Measurements from ENCODE around the gene ZNF628.
A peak's percentile ranks its signal among the peaks of the same experiment; 100 is the strongest.

The ZNF628 gene

GRCh38 chr19:55502197-55502952 is 26.0 kb downstream of the ZNF628 start:
- no peak for DNase-seq

- DNase-seq, result no peak
These were observed 26.7 kb downstream of the ZNF628 start for GRCh38 chr19:55503157-55503501.

- peak; percentile 77 for DNase-seq
These were observed 27.3 kb downstream of the ZNF628 start for GRCh38 chr19:55503502-55504251.

GRCh38 chr19:55504252-55504603 is 27.8 kb downstream of the ZNF628 start:
- DNase-seq, result no peak

GRCh38 chr19:55504981-55505380 is 28.6 kb downstream of the ZNF628 start:
- no peak for DNase-seq

- no peak for DNase-seq
These were observed 31.7 kb downstream of the ZNF628 start for GRCh38 chr19:55508120-55508519.

- peak; percentile 88 for DNase-seq
These were observed 40.6 kb downstream of the ZNF628 start for GRCh38 chr19:55516878-55517620.

- no peak for DNase-seq
These were observed 43.3 kb downstream of the ZNF628 start for GRCh38 chr19:55519451-55520311.

GRCh38 chr19:55520691-55521292 is 44.4 kb downstream of the ZNF628 start:
- no peak for DNase-seq

- DNase-seq, result no peak
These were observed 49.1 kb downstream of the ZNF628 start for GRCh38 chr19:55525289-55526101.

GRCh38 chr19:55526216-55527196 is 50.1 kb downstream of the ZNF628 start:
- DNase-seq, result peak; percentile 70

- no peak for DNase-seq
These were observed 51.0 kb downstream of the ZNF628 start for GRCh38 chr19:55527197-55528029.

- no peak for DNase-seq
These were observed 51.8 kb downstream of the ZNF628 start for GRCh38 chr19:55528030-55528803.

GRCh38 chr19:55529636-55530234 is 53.3 kb downstream of the ZNF628 start:
- no peak for DNase-seq

- DNase-seq, result no peak
These were observed 54.6 kb downstream of the ZNF628 start for GRCh38 chr19:55530996-55531395.
